MM.1S (cell line): Measurements from ENCODE around the gene ADCY6.
A peak's percentile ranks its signal among the peaks of the same experiment; 100 is the strongest.

Experiments
- DNase-seq: peaks from one replicate; pipeline ENCODE4 v3.0.0-alpha.2; 2015
- H2AFZ ChIP-seq: fragments of 300-600 bp; sonication (generic); 2 replicates; pipeline ENCODE4 v1.6.0; 2016; ENCODE audit warnings: antibody characterized with exemption, low read length
- H3F3A ChIP-seq: fragments of 300-600 bp; sonication (generic); 2 replicates; pipeline ENCODE4 v1.6.1; 2016; ENCODE audit warnings: mild to moderate bottlenecking, antibody characterized with exemption, low read length, moderate library complexity, mixed read lengths; ENCODE audit not compliant: insufficient read depth
- H3K27ac ChIP-seq: fragments of 300-600 bp; sonication (generic); 2 replicates; pipeline ENCODE4 v1.5.1; 2016; ENCODE audit warnings: mild to moderate bottlenecking, low read length
- H3K27me3 ChIP-seq: fragments of 300-600 bp; sonication (generic); replicated peaks from 2 replicates; pipeline ENCODE4 v1.6.0; 2016; ENCODE audit warnings: low read length; ENCODE audit not compliant: insufficient read depth
- H3K36me3 ChIP-seq: fragments of 300-600 bp; sonication (generic); replicated peaks from 2 replicates; pipeline ENCODE4 v1.6.1; 2016; ENCODE audit warnings: mild to moderate bottlenecking, low read length, mixed read lengths; ENCODE audit not compliant: insufficient read depth
- H3K4me1 ChIP-seq: fragments of 300-600 bp; sonication (generic); 2 replicates; pipeline ENCODE4 v1.6.1; 2016; ENCODE audit warnings: low read length, mixed read lengths
- H3K4me2 ChIP-seq: fragments of 300-600 bp; sonication (generic); 2 replicates; pipeline ENCODE4 v1.6.0; 2016; ENCODE audit warnings: low read depth, low read length
- H3K4me3 ChIP-seq: fragments of 300-600 bp; sonication (generic); 2 replicates; pipeline ENCODE4 v1.5.1; 2016; ENCODE audit warnings: low read length, mixed read lengths
- H3K79me2 ChIP-seq: fragments of 300-600 bp; sonication (generic); 2 replicates; pipeline ENCODE4 v1.6.1; 2016; ENCODE audit warnings: mixed run types, low read length, mixed read lengths
- H3K9ac ChIP-seq: fragments of 300-600 bp; sonication (generic); 2 replicates; pipeline ENCODE4 v1.6.1; 2016; ENCODE audit warnings: low read length, mixed read lengths
- H3K9me2 ChIP-seq: fragments of 300-600 bp; sonication (generic); replicated peaks from 2 replicates; pipeline ENCODE4 v1.6.1; 2016; ENCODE audit warnings: mild to moderate bottlenecking, low read length, mixed read lengths; ENCODE audit not compliant: insufficient read depth
- H3K9me3 ChIP-seq: fragments of 300-600 bp; sonication (generic); replicated peaks from 2 replicates; pipeline ENCODE4 v1.6.1; 2016; ENCODE audit warnings: mild to moderate bottlenecking, low read length, mixed read lengths; ENCODE audit not compliant: insufficient read depth
- H4K20me1 ChIP-seq: fragments of 300-600 bp; sonication (generic); 2 replicates; pipeline ENCODE4 v1.6.1; 2016; ENCODE audit warnings: mild to moderate bottlenecking, low read length, moderate library complexity, mixed read lengths; ENCODE audit not compliant: insufficient read depth
- EZH2 ChIP-seq: fragments of 300-600 bp; sonication (generic); optimal IDR thresholded peaks from 2 replicates; pipeline ENCODE3; 2017; ENCODE audit warnings: low read depth, mild to moderate bottlenecking, antibody characterized with exemption, low read length, mixed read lengths
- EZH2phosphoT487 ChIP-seq: fragments of 300-600 bp; sonication (generic); IDR thresholded peaks from 2 replicates; pipeline ENCODE4 v1.6.1; 2018; ENCODE audit warnings: antibody characterized with exemption, low read length
- TF ChIP-seq, protein P1 (sequence below): fragments of 300-600 bp; sonication (generic); IDR thresholded peaks from 2 replicates; pipeline ENCODE4 v1.5.1; 2016; ENCODE audit warnings: antibody characterized with exemption, low read length, mixed read lengths

Gene ADCY6

DNA sequence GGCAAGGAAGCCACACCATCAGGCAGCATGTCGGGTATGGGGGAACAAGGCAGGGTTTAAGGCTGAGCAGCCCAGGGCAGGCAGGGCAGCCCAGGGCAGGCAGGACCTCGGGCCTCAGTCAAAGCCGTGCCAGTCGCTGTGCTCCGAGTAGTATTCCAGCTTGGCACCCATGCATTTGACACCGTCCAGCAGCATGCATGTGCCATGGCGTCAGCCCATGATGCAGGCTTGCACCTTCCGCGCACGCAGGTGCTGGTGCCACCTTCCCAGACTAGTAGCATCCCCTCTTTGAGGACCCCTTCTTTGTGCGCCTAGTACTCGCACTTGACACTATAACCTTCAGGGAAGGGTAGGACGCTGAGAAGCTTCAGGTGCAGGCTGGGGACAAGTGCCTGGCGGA lies 11.6 kb upstream of the ADCY6 start:
- no peak overlapping the region for H3K4me2 ChIP-seq
- H3K9ac ChIP-seq = no peak overlapping the region
- no peaks in the 10 kb centered on the region for H3F3A ChIP-seq
- H3K27ac ChIP-seq = no peak overlapping the region
- no peaks in the 10 kb centered on the region for H3K9me3 ChIP-seq
- H3K4me1 ChIP-seq = no peaks in the 10 kb centered on the region
- no peak overlapping the region for H2AFZ ChIP-seq
- TF ChIP-seq EZH2phosphoT487 (no peak), EZH2 (no peak)
- TF ChIP-seq, protein P1, sequence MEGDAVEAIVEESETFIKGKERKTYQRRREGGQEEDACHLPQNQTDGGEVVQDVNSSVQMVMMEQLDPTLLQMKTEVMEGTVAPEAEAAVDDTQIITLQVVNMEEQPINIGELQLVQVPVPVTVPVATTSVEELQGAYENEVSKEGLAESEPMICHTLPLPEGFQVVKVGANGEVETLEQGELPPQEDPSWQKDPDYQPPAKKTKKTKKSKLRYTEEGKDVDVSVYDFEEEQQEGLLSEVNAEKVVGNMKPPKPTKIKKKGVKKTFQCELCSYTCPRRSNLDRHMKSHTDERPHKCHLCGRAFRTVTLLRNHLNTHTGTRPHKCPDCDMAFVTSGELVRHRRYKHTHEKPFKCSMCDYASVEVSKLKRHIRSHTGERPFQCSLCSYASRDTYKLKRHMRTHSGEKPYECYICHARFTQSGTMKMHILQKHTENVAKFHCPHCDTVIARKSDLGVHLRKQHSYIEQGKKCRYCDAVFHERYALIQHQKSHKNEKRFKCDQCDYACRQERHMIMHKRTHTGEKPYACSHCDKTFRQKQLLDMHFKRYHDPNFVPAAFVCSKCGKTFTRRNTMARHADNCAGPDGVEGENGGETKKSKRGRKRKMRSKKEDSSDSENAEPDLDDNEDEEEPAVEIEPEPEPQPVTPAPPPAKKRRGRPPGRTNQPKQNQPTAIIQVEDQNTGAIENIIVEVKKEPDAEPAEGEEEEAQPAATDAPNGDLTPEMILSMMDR = no peak
- no peaks in the 10 kb centered on the region for H3K27me3 ChIP-seq
- no peaks in the 10 kb centered on the region for H3K36me3 ChIP-seq
- no peaks in the 10 kb centered on the region for H3K79me2 ChIP-seq
- no peaks in the 10 kb centered on the region for H3K9me2 ChIP-seq
- H3K4me3 ChIP-seq = no peak overlapping the region
- H4K20me1 ChIP-seq = no peaks in the 10 kb centered on the region
- no peak for DNase-seq

GRCh38 chr12:48796976-48797375 lies 8.1 kb upstream of the ADCY6 start:
- TF ChIP-seq EZH2 (no peak), EZH2phosphoT487 (no peak)
- TF ChIP-seq, protein P1 = no peak
- H3K36me3 ChIP-seq = no peaks in the 10 kb centered on the region
- H3K4me2 ChIP-seq = no peak overlapping the region
- DNase-seq = no peak
- H3K27ac ChIP-seq = no peak overlapping the region
- H3K9me3 ChIP-seq = no peaks in the 10 kb centered on the region
- H3F3A ChIP-seq = no peaks in the 10 kb centered on the region
- H3K9me2 ChIP-seq = no peaks in the 10 kb centered on the region
- no peaks in the 10 kb centered on the region for H3K27me3 ChIP-seq
- H4K20me1 ChIP-seq = no peaks in the 10 kb centered on the region
- H3K4me3 ChIP-seq = no peak overlapping the region
- H3K79me2 ChIP-seq = no peaks in the 10 kb centered on the region
- no peak overlapping the region for H2AFZ ChIP-seq
- no peak overlapping the region for H3K9ac ChIP-seq
- H3K4me1 ChIP-seq = no peaks in the 10 kb centered on the region

- Histone ChIP-seq H3K4me1 (no peaks in the 10 kb centered on the region), H3K36me3 (no peaks in the 10 kb centered on the region), H3K79me2 (no peaks in the 10 kb centered on the region), H3K27ac (no peak overlapping the region), H3K4me2 (peak overlapping the region; percentile 28; the same call in 1 of the 2 replicates), H3F3A (no peaks in the 10 kb centered on the region), H3K4me3 (no peak overlapping the region), H3K9me3 (no peaks in the 10 kb centered on the region), H3K9me2 (no peaks in the 10 kb centered on the region), H3K9ac (no peak overlapping the region), H3K27me3 (no peaks in the 10 kb centered on the region), H4K20me1 (no peaks in the 10 kb centered on the region), H2AFZ (0 out of 2 replicates have a peak overlapping the region, but pooled peaks have one; percentile 44)
- DNase-seq = peak; percentile 59
- TF ChIP-seq EZH2phosphoT487 (no peak), EZH2 (no peak)
- TF ChIP-seq, protein P1 = peak; percentile 98
Measured at GRCh38 chr12:48795550-48796455, 6.9 kb upstream of the ADCY6 start.
